Stimulated activated CD8-positive, alpha-beta memory T cell treated with anti-CD3 and anti-CD28 coated beads, Interleukin-15, amount 100 ng/mL, for 48 hours (primary cell): ENCODE results near the gene SLX4.
"Not testable (repeated sequence)": the region's sequence is repeated elsewhere in the genome, so short reads cannot be mapped to it uniquely, and the experiment has no call there.

Experiments
- DNase-seq, 2 donors: peaks; one replicate each; pipeline ENCODE4 v3.0.0-alpha.2; 2020; ENCODE audit warnings: low read depth in 2 of 2

The SLX4 gene

DNA sequence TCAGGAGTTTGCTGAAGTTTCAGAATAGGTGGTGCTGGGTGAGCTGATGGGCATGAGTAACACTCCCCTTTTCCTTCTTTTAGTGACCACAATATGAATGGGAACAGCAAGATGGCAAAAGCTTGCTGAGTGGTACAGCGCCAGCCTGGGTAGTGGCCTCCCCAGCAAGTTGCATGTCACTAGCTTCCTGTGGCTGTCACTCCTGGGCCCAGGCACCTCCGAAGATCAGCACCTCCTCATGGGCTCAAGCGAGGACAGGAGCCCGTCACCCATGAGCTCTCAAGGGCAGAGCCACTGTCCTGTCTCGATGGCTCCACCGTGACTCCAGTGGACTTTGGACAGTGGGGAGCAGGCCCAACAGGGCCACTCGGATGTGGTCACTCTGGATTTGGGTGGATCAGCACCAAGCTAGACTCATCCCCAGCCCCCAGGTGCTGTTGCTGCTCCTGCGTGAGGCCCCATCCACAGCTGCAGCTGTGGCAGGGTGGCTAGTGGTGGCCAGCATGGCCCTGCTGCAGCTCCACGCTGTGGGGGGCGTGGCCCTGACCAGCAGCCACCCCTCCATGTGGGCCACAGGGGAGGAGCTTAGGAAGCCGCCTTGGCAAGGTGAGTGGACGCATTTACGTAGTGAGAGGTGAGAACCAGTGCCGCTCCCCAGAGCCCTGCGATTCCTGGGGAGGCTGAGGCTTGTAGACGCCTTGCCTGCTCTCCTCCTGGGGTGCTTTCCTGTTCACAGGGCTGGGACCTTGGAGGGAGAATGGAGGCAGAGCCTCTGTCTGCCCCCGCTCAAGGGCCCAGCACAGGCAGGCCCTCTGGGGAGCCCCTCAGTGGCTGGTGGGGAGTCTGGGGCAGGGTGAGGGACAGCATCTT is 29.5 kb upstream of the SLX4 start:
- no peak for DNase-seq

- DNase-seq = no peak
These were observed 28.8 kb upstream of the SLX4 start for GRCh38 chr16:3640207-3640606.

DNA sequence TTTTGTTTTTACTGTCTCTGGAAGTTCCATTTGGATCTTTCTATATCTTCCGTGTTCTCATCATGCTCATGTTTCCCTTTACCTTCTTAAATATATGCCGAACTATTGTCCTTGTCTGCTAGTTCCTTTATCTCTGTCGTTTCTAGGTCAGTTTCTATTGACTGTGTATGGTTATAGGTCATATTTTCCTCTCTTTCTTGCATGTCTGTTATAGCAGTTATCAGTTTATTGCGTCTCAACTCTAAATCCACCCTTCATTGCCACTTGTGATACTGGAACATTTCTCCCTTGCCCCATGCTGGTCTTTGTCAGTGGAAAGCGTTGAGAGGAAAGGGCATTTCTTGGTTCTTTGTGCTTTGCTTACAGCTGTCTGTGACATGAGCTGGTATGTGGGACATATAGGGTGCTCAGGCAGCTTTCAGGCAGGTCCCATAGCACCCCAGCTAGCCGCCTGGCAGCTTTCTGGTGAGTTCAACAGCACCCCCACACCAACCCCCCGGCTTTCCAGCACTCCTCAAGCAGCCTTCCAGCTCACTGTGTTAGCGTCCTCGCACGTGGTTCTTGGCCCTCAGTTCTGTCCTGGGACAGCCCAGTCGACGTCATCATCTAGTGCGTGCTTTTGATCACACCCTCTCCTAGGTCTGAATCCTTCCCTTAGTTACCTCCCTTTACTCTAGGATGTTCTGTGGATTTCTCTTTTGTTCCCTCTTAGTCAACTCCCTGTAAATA is 27.7 kb upstream of the SLX4 start:
- DNase-seq = no peak

- DNase-seq = no peak
These were observed 26.0 kb upstream of the SLX4 start for GRCh38 chr16:3637371-3637923.

- DNase-seq = no peak
These were observed 14.7 kb upstream of the SLX4 start for GRCh38 chr16:3625911-3626732.

GRCh38 chr16:3625331-3625730 is 13.9 kb upstream of the SLX4 start:
- no peak for DNase-seq

DNA sequence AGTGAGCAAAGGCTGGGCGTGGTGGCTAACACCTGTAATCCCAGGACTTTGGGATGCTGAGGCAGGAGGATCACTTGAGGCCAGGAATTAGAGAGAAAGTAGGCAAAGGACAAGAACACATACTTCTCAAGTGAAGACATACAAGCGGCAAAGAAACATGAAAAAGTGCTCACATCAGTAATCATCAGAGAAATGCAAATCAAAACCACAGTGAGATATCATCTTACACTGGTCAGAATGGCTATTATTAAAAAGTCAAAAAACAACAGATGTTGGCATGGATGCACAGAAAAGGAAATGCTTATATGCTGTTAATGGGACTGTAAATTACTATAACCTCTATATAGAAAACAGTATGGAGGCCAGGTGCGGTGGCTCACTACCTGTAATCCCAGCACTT is 12.2 kb upstream of the SLX4 start:
- DNase-seq = no peak

GRCh38 chr16:3618769-3619141 is 7.3 kb upstream of the SLX4 start:
- DNase-seq = no peak

- DNase-seq = no peak
These were observed 1.4 kb upstream of the SLX4 start for GRCh38 chr16:3612510-3613466.

DNA sequence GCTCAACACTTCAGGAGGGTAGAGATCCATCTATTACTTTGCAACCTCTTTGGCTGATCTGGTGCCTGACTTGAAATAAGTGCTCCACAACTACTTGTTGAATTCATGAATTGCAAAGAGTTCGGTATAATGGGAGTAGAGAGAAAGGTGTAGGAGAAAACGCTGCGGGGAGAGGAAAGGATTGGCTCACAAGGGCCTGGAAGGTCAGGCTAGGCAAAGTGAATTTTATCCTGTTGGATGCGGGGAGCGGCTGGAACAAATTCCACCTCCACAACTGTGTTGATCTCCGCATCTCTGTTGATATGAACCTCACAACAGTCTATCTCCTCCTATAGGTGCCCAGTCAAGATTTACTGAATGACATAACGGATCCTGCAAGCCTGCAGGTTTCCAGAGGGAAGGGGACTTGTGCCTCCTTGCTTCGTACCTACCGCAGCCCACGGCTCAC is 684 bp downstream of the SLX4 start:
- no peak for DNase-seq

GRCh38 chr16:3609895-3610697 is 1.3 kb downstream of the SLX4 start:
- no peak for DNase-seq

- DNase-seq = not testable (repeated sequence)
These were observed 2.4 kb downstream of the SLX4 start for GRCh38 chr16:3608976-3609375.

- no peak for DNase-seq
These were observed 3.3 kb downstream of the SLX4 start for GRCh38 chr16:3608069-3608468.

DNA sequence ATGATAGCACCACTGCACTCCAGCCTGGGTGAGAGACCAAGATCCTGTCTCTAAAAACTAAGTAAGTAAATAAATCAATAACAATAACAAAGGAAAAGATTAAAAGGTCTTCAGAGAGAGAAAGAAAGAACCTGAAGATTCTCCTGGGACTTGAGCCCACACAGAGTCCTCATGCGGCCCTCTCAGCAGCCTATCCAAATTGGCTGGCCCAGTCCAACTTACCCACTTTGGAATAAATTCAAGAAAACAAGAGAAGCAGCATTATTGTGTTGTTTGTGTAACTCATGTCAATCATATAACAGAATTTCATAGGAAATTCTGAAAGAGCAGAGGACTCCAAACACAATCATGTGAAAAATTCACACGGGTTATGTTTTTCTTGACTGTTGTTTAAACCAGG is 3.8 kb downstream of the SLX4 start:
- no peak for DNase-seq

- no peak for DNase-seq
These were observed 4.2 kb downstream of the SLX4 start for GRCh38 chr16:3607161-3607560.

DNA sequence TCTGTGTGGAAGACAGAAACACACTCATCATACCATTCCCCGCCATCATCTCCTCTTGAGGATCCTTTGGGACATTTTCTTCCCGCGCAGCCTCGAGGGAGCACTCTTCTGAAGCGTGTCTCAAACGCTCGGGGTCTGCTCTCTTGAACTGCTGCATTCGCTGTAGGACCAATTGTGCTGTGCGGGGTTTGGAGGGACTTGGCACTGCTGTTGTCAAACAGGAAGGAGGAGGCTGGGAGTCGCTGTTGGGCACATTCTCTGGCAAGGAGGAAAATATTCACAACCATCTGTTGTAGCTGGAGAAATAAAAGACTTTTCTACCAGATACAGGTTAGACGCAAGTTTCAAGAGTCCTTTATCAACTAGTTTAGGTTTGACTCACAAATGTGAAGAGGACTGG is 5.0 kb downstream of the SLX4 start:
- no peak for DNase-seq

DNA sequence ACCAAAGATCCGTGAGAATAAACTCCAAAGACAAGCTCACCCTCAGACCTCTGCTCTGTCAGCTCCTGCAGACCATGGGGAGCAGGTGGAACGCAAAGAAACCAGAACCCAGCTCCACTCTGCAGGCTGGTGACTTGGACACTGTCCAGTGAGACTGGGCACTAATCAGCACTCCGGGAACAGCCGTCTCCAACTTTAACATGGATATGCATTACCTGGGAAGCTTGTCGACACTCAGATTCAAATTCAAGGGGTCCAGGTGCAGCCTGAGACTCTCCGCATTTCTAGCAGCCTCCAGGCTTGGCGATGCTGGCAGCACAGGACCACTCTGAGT is 9.1 kb downstream of the SLX4 start:
- no peak for DNase-seq

DNA sequence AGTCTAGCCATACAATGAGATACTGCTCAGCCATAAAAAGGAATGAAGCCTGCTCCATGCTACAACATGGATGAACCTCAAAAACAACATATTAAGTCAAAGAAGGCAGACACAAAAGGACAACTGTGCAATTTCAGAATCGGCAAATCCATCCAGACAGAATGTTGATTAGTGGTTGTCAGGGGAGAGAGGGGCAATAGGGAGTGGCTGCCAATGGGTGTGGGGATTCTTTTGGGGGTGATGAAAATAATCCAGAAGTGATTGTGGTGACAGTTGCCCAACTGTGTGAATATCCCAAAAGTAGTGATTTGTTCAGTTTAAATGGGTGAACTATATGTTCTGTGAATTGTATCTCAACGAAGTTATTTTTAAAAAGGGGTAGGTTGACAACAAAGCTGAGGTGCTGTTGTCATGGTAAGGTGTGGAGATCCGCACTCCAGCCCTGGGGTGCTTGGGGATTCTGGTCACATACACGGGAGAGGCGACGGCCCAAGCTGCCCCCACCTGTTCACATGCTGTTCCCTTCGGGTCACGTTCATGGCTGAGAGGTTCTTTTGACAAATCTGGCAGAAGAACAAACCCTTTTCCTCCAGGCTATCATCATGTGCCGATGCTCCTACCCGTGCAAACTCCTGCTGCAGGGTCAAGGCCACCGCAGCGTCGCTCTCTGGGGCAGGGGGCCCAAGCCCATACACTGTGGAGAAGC is 9.6 kb downstream of the SLX4 start:
- DNase-seq = no peak

DNA sequence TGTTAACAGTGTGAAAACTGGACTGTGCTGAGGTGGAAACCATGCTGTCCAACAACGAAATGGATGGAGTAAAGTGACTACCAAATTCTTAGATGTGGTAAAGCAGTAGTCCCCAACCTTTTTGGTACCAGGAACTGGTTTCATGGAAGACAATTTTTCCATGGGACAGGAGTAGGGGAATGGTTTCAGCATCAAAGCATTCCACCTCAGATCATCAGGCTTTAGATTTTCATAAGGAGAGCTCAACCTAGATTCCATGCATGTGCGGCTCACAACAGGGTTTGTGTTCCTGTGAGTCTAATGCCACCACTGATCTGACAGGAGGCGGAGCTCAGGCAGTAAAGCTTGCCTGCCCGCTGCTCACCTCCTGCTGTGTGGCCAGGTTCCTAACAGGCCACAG is 11.5 kb downstream of the SLX4 start:
- no peak for DNase-seq

GRCh38 chr16:3599121-3599520 is 12.3 kb downstream of the SLX4 start:
- no peak for DNase-seq
